Measurements from ENCODE around the gene KRT78. TPM values are rescaled to one million over a fixed set of nuclear protein-coding genes. Genes with fewer than 3 reads are reported as not detected.

Gene KRT78
- total RNA-seq, 2 donors from 2014 or later: not detected

GRCh38 chr12:52846356-52846970 lies 2.3 kb downstream of the KRT78 start:
- H3K4me3 ChIP-seq: no peak overlapping the region
- H3K9me3 ChIP-seq: no peaks in the 10 kb centered on the region
- no peaks in the 10 kb centered on the region for H3K36me3 ChIP-seq
- H3K27ac ChIP-seq: no peak overlapping the region
- intact Hi-C loops (cut with DNase I): no loop called here
- no peaks in the 10 kb centered on the region for H3K4me1 ChIP-seq
- no peak for TF ChIP-seq CTCF (IDR thresholded peaks at IDR 0.05)
- DNase-seq: no peak
- no peak overlapping the region for H3K9ac ChIP-seq (ENCODE audit: low read depth in 2 of 2, low read length in 2 of 2)
- no peaks in the 10 kb centered on the region for H3K27me3 ChIP-seq

- intact Hi-C loops (cut with DNase I): no loop called here
- TF ChIP-seq CTCF (IDR thresholded peaks at IDR 0.05): no peak
Measured at GRCh38 chr12:52845946-52846345, 2.8 kb downstream of the KRT78 start.

GRCh38 chr12:52844386-52844785 lies 4.4 kb downstream of the KRT78 start:
- Histone ChIP-seq H3K27me3 (no peaks in the 10 kb centered on the region), H3K4me3 (no peak overlapping the region), H3K27ac (no peak overlapping the region), H3K9ac (ENCODE audit: low read depth in 2 of 2, low read length in 2 of 2) (no peak overlapping the region), H3K9me3 (no peaks in the 10 kb centered on the region), H3K4me1 (no peaks in the 10 kb centered on the region), H3K36me3 (no peaks in the 10 kb centered on the region)
- no peak for DNase-seq
- intact Hi-C loops (cut with DNase I): no loop called here
- no peak for TF ChIP-seq CTCF (IDR thresholded peaks at IDR 0.05)

More at GRCh38 chr12:52845946-52846345, 2.8 kb downstream of the KRT78 start:
- no peak for DNase-seq
- Histone ChIP-seq H3K27me3 (no peaks in the 10 kb centered on the region), H3K27ac (no peak overlapping the region), H3K4me3 (no peak overlapping the region), H3K9me3 (no peaks in the 10 kb centered on the region), H3K36me3 (no peaks in the 10 kb centered on the region), H3K9ac (ENCODE audit: low read depth in 2 of 2, low read length in 2 of 2) (no peak overlapping the region), H3K4me1 (no peaks in the 10 kb centered on the region)

GRCh38 chr12:52839436-52840105 lies 9.2 kb downstream of the KRT78 start:
- Histone ChIP-seq H3K4me3 (no peak overlapping the region), H3K9me3 (no peaks in the 10 kb centered on the region), H3K36me3 (no peaks in the 10 kb centered on the region), H3K27me3 (no peaks in the 10 kb centered on the region), H3K9ac (ENCODE audit: low read depth in 2 of 2, low read length in 2 of 2) (no peak overlapping the region), H3K4me1 (no peaks in the 10 kb centered on the region), H3K27ac (no peak overlapping the region)
- TF ChIP-seq CTCF (IDR thresholded peaks at IDR 0.05): no peak
- intact Hi-C loops (cut with DNase I): no loop called here
- DNase-seq: no peak

- Histone ChIP-seq H3K4me3 (no peak overlapping the region), H3K36me3 (no peaks in the 10 kb centered on the region), H3K27ac (no peak overlapping the region), H3K9ac (ENCODE audit: low read depth in 2 of 2, low read length in 2 of 2) (no peak overlapping the region), H3K9me3 (no peaks in the 10 kb centered on the region), H3K27me3 (no peaks in the 10 kb centered on the region), H3K4me1 (no peaks in the 10 kb centered on the region)
- intact Hi-C loops (cut with DNase I): no loop called here
- no peak for TF ChIP-seq CTCF (IDR thresholded peaks at IDR 0.05)
- DNase-seq: no peak
Measured at GRCh38 chr12:52838609-52839435, 10.0 kb downstream of the KRT78 start.

Measured in colonic mucosa (tissue), 4 donors.